T-helper 2 cell (primary cell): ENCODE data around the gene ZBED6.

Source experiments
- DNase-seq, 5 experiments: peaks; one replicate each; pipeline versions ENCODE4 v3.0.0 to v3.0.0-alpha.2; 2012 to 2022

The ZBED6 gene

GRCh38 chr1:203843435-203843834, 48.0 kb downstream of the ZBED6 start:
- DNase-seq, result no peak
